ENCODE results near the gene HFE. TPM values are rescaled to one million over a fixed set of nuclear protein-coding genes. Genes with fewer than 3 reads are reported as not detected.

The HFE gene
- total RNA-seq, 1 experiment from 2014 or later, result 0.19 TPM

- Histone ChIP-seq H3K4me3 (ENCODE audit: low read length) (no peak overlapping the region), H3K9me3 (ENCODE audit: low read length) (no peaks in the 10 kb centered on the region), H3K4me1 (ENCODE audit: low read length) (no peaks in the 10 kb centered on the region), H3K79me2 (ENCODE audit: low read length) (no peaks in the 10 kb centered on the region), H3K9ac (ENCODE audit: low read length) (no peak overlapping the region), H3K4me2 (ENCODE audit: low read depth, low read length, poor library complexity, severe bottlenecking) (no peak overlapping the region), H3K27ac (ENCODE audit: low read length) (no peak overlapping the region), H3K9me2 (replicated peaks; ENCODE audit: insufficient read depth, low read length) (no peaks in the 10 kb centered on the region), H3K36me3 (ENCODE audit: insufficient read depth, low read length) (no peaks in the 10 kb centered on the region), H2AFZ (ENCODE audit: low read length) (no peak overlapping the region), H3K27me3 (ENCODE audit: low read length) (no peaks in the 10 kb centered on the region), H4K20me1 (ENCODE audit: insufficient read depth, low read depth, low read length) (no peaks in the 10 kb centered on the region)
- no peak for DNase-seq
Measured at GRCh38 chr6:26141378-26141904, 54.2 kb downstream of the HFE start.

DNA sequence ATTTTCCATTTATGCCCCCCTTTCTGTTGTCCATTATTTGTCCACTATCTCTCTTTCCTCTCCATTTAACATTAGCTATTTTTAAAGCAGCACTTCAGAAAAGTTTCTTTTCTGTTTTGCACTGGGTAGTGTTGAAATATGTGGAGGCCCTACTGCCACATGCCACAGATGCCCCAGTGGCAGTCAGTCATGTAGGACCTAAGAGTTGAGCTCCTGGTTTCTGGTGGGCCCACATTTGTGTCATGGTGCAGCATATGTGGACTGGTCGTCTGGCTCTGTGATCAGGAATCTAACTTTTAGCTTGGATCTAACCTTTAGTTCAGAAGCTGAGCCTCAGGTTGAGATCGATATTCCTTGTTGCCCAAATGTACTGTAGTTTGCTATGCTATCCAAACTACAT, 54.8 kb downstream of the HFE start:
- no peak overlapping the region for H3K4me2 ChIP-seq (ENCODE audit: low read depth, low read length, poor library complexity, severe bottlenecking)

More for the DNA sequence above, 54.8 kb downstream of the HFE start:
- H3K27me3 ChIP-seq (ENCODE audit: low read length), result no peaks in the 10 kb centered on the region
- no peak for DNase-seq
- H3K4me3 ChIP-seq (ENCODE audit: low read length), result no peak overlapping the region
- H3K9me3 ChIP-seq (ENCODE audit: low read length), result no peaks in the 10 kb centered on the region
- no peaks in the 10 kb centered on the region for H3K9me2 ChIP-seq (replicated peaks; ENCODE audit: insufficient read depth, low read length)
- H3K79me2 ChIP-seq (ENCODE audit: low read length), result no peaks in the 10 kb centered on the region
- no peaks in the 10 kb centered on the region for H3K4me1 ChIP-seq (ENCODE audit: low read length)
- no peaks in the 10 kb centered on the region for H4K20me1 ChIP-seq (ENCODE audit: insufficient read depth, low read depth, low read length)
- no peak overlapping the region for H3K9ac ChIP-seq (ENCODE audit: low read length)
- no peak overlapping the region for H2AFZ ChIP-seq (ENCODE audit: low read length)
- no peak overlapping the region for H3K27ac ChIP-seq (ENCODE audit: low read length)
- no peaks in the 10 kb centered on the region for H3K36me3 ChIP-seq (ENCODE audit: insufficient read depth, low read length)

Other genes starting within 250 kb of the HFE start
- not detected in 2 replicates for gene SLC17A3, start 213.2 kb upstream of the HFE start, total RNA-seq (2014; rRNA removed; shearing (Covaris generic); ENCODE audit: low replicate concordance)
- gene SLC17A2, start 156.7 kb upstream of the HFE start, total RNA-seq (2014; rRNA removed; shearing (Covaris generic); ENCODE audit: low replicate concordance), result not detected in 2 replicates
- gene TRIM38, start 124.6 kb upstream of the HFE start, total RNA-seq (2014; rRNA removed; shearing (Covaris generic); ENCODE audit: low replicate concordance), result 17.0 and 19.3 TPM in 2 replicates